GM20431 (cell line): ENCODE data around the gene RNF113B.

ENCODE experiments used
- in situ Hi-C: fragments of 300-500 bp; cut with MseI, MboI; formaldehyde crosslinking; loops from one replicate; pipeline ENCODE4 v1.15.0; 2020; ENCODE audit warnings: low sequenced_read_pairs; ENCODE audit not compliant: unreplicated experiment

RNF113B gene

GRCh38 chr13:98176777-98177608, at the start of gene RNF113B:
Gene RNF113B (minus strand): TSS chr13:98177269. CDS start chr13:98177236, 33 bp downstream.
- in situ Hi-C loops: no loop called here

GRCh38 chr13:98226496-98226895, 49.4 kb upstream of the RNF113B start:
- in situ Hi-C loops: no loop called here

- in situ Hi-C loops: no loop called here
Observed at GRCh38 chr13:98225036-98225940, 48.2 kb upstream of the RNF113B start.

- in situ Hi-C loops: no loop called here
Observed at GRCh38 chr13:98224557-98224956, 47.5 kb upstream of the RNF113B start.

GRCh38 chr13:98223741-98224140, 46.7 kb upstream of the RNF113B start:
- in situ Hi-C loops: no loop called here

- in situ Hi-C loops: no loop called here
Observed at GRCh38 chr13:98222816-98223215, 45.7 kb upstream of the RNF113B start.

- in situ Hi-C loops: no loop called here
Observed at GRCh38 chr13:98222081-98222554, 45.0 kb upstream of the RNF113B start.

- in situ Hi-C loops: no loop called here
Observed at GRCh38 chr13:98221234-98221633, 44.2 kb upstream of the RNF113B start.

- in situ Hi-C loops: no loop called here
Observed at GRCh38 chr13:98220271-98220791, 43.3 kb upstream of the RNF113B start.

GRCh38 chr13:98219685-98220084, 42.6 kb upstream of the RNF113B start:
- in situ Hi-C loops: no loop called here

GRCh38 chr13:98217597-98217996, 40.5 kb upstream of the RNF113B start:
- in situ Hi-C loops: no loop called here

- in situ Hi-C loops: no loop called here
Observed at GRCh38 chr13:98216711-98217285, 39.7 kb upstream of the RNF113B start.

- in situ Hi-C loops: no loop called here
Observed at GRCh38 chr13:98216135-98216565, 39.1 kb upstream of the RNF113B start.

GRCh38 chr13:98215508-98215907, 38.4 kb upstream of the RNF113B start:
- in situ Hi-C loops: no loop called here

- in situ Hi-C loops: no loop called here
Observed at GRCh38 chr13:98214707-98215106, 37.6 kb upstream of the RNF113B start.

- in situ Hi-C loops: no loop called here
Observed at GRCh38 chr13:98214008-98214643, 37.1 kb upstream of the RNF113B start.

GRCh38 chr13:98213354-98213753, 36.3 kb upstream of the RNF113B start:
- in situ Hi-C loops: no loop called here

- in situ Hi-C loops: no loop called here
Observed at GRCh38 chr13:98212763-98213162, 35.7 kb upstream of the RNF113B start.

GRCh38 chr13:98208606-98209005, 31.5 kb upstream of the RNF113B start:
- in situ Hi-C loops: no loop called here

- in situ Hi-C loops: no loop called here
Observed at GRCh38 chr13:98207416-98207815, 30.3 kb upstream of the RNF113B start.
